ENCODE data around the gene SERPINA7.

The SERPINA7 gene

GRCh38 chrX:106038625-106039024, at the start of gene SERPINA7:
Gene SERPINA7, minus strand, starts transcription at chrX:106038727. Its CDS starts 1,669 bp downstream, at chrX:106037058.
- DNase-seq (ENCODE audit: low read depth), result no peak
- H3K4me3 ChIP-seq (ENCODE audit: low read depth, low read length), result no peak within 1 kb of the TSS
- TF ChIP-seq CTCF (conservative IDR thresholded peaks at IDR 0.05; ENCODE audit: low read depth, low read length), result no peak

- no peak for TF ChIP-seq CTCF (conservative IDR thresholded peaks at IDR 0.05; ENCODE audit: low read depth, low read length)
- no peak overlapping the region for H3K4me3 ChIP-seq (ENCODE audit: low read depth, low read length)
- DNase-seq (ENCODE audit: low read depth), result no peak
Measured at GRCh38 chrX:106069048-106069447, 30.5 kb upstream of the SERPINA7 start.

GRCh38 chrX:106050054-106050453, 11.5 kb upstream of the SERPINA7 start:
- DNase-seq (ENCODE audit: low read depth), result no peak
- TF ChIP-seq CTCF (conservative IDR thresholded peaks at IDR 0.05; ENCODE audit: low read depth, low read length), result no peak
- H3K4me3 ChIP-seq (ENCODE audit: low read depth, low read length), result no peak overlapping the region

- no peak for DNase-seq (ENCODE audit: low read depth)
- no peak overlapping the region for H3K4me3 ChIP-seq (ENCODE audit: low read depth, low read length)
- no peak for TF ChIP-seq CTCF (conservative IDR thresholded peaks at IDR 0.05; ENCODE audit: low read depth, low read length)
Measured at GRCh38 chrX:106042296-106042695, 3.8 kb upstream of the SERPINA7 start.

- no peak for DNase-seq (ENCODE audit: low read depth)
- H3K4me3 ChIP-seq (ENCODE audit: low read depth, low read length), result no peak overlapping the region
- TF ChIP-seq CTCF (conservative IDR thresholded peaks at IDR 0.05; ENCODE audit: low read depth, low read length), result no peak
Measured at GRCh38 chrX:106040861-106041260, 2.3 kb upstream of the SERPINA7 start.

- peak; percentile 20 for DNase-seq (ENCODE audit: low read depth)
- peak; percentile 43 for TF ChIP-seq CTCF (conservative IDR thresholded peaks at IDR 0.05; ENCODE audit: low read depth, low read length)
Measured at GRCh38 chrX:106039920-106040319, 1.4 kb upstream of the SERPINA7 start.

GRCh38 chrX:106037835-106038473, 573 bp downstream of the SERPINA7 start:
- no peak for TF ChIP-seq CTCF (conservative IDR thresholded peaks at IDR 0.05; ENCODE audit: low read depth, low read length)
- H3K4me3 ChIP-seq (ENCODE audit: low read depth, low read length), result no peak overlapping the region
- DNase-seq (ENCODE audit: low read depth), result no peak

More at GRCh38 chrX:106039920-106040319, 1.4 kb upstream of the SERPINA7 start:
- H3K4me3 ChIP-seq (ENCODE audit: low read depth, low read length), result no peak overlapping the region
